Measurements from ENCODE around the gene DENND1B. TPM values are rescaled to one million over a fixed set of nuclear protein-coding genes. Genes with fewer than 3 reads are reported as not detected.
"Not testable (repeated sequence)": the region's sequence is repeated elsewhere in the genome, so short reads cannot be mapped to it uniquely, and the experiment has no call there.

The DENND1B gene
- total and polyA plus RNA-seq, 2 donors (not counting 1 experiment from before 2014, with no cell fraction given), result 5.5 to 8.4 TPM

DNA sequence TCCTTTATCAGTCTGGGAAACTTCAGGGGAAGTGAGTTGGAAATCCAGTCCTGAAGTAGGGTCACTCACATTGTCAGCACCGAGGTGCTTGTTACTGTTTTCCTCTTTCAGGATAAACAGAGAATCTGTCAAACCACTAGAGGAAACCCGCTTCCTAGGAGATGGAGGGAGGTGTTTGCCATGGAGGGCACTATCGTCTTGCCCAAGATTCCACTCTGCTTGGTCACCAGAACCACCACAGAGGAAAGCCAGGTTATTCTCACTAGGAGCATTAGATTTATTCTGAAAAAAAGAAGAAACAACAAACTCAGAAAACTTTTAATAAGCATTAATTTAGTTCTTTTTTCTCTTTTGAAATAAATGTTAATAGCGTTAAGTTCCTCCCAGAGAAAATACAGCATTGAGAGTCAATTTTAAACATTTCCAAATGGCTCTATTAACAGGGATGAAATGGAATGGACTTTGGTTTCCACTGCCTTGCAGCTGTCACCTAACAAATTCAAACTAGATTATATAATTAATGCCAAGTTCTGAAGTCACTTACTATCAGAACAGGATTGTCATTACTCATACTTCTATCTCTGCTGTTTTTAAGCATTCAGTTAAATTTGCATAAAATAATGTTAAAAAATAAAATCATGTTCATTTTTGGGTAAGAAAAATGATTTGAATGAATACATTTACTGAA lies 264.4 kb downstream of the DENND1B start:
- no peaks in the 10 kb centered on the region for H4K20me1 ChIP-seq (ENCODE audit: control insufficient read depth, extremely low read depth, insufficient read depth, low read length)
- H3K9me3 ChIP-seq (ENCODE audit: control insufficient read depth, insufficient read depth, low read depth, low read length), result no peaks in the 10 kb centered on the region
- no peaks in the 10 kb centered on the region for H3K79me2 ChIP-seq (ENCODE audit: control insufficient read depth, insufficient read depth, low read length)
- H3K4me3 ChIP-seq (replicated peaks in 1 of 4; ENCODE audit: control extremely low read depth in 1 of 4, insufficient read depth in 1 of 4, low read depth in 3 of 4, low read length in 4 of 4), result no peak overlapping the region
- H3K27me3 ChIP-seq (ENCODE audit: control insufficient read depth, insufficient read depth, low read length), result no peaks in the 10 kb centered on the region
- H3K27ac ChIP-seq (ENCODE audit: insufficient read depth, low read length), result no peak overlapping the region
- no peak for TF ChIP-seq EZH2 (IDR thresholded peaks at IDR 0.05; ENCODE audit: low read length, missing control alignments)
- TF ChIP-seq, protein P1, sequence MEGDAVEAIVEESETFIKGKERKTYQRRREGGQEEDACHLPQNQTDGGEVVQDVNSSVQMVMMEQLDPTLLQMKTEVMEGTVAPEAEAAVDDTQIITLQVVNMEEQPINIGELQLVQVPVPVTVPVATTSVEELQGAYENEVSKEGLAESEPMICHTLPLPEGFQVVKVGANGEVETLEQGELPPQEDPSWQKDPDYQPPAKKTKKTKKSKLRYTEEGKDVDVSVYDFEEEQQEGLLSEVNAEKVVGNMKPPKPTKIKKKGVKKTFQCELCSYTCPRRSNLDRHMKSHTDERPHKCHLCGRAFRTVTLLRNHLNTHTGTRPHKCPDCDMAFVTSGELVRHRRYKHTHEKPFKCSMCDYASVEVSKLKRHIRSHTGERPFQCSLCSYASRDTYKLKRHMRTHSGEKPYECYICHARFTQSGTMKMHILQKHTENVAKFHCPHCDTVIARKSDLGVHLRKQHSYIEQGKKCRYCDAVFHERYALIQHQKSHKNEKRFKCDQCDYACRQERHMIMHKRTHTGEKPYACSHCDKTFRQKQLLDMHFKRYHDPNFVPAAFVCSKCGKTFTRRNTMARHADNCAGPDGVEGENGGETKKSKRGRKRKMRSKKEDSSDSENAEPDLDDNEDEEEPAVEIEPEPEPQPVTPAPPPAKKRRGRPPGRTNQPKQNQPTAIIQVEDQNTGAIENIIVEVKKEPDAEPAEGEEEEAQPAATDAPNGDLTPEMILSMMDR (conservative IDR thresholded peaks at IDR 0.05 in 1 of 2, IDR thresholded peaks at IDR 0.05 in 1 of 2; ENCODE audit: low read depth in 1 of 2, low read length in 2 of 2), result no peak
- no peaks in the 10 kb centered on the region for H3K36me3 ChIP-seq (ENCODE audit: control insufficient read depth, insufficient read depth, low read length)
- H3K4me1 ChIP-seq (ENCODE audit: control insufficient read depth, extremely low read depth, insufficient read depth, low read length), result no peaks in the 10 kb centered on the region
- H2AFZ ChIP-seq (ENCODE audit: low read length), result no peak overlapping the region
- H3K9ac ChIP-seq (ENCODE audit: insufficient read depth, low read length), result no peak overlapping the region
- no peak for DNase-seq (ENCODE audit: low read depth in 2 of 2)
- H3K4me2 ChIP-seq (ENCODE audit: extremely low read depth, insufficient read depth, low read length), result no peak overlapping the region

DNA sequence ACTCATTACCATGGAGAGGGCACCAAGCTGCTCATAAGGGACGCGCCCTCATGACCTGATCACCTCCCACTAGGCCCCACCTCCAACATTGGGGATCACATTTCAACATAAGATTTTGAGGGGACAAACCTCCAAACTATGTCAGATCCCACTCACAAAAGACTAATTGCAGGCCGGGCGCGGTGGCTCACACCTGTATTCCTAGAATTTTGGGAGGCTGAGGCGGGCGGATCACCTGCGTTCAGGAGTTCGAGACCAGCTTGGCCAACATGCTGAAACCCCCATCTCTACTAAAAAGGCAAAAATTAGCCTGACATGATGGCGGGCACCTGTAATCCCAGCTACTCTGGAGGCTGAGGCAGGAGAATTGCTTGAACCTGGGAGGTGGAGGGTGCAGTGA lies 278.6 kb downstream of the DENND1B start:
- H4K20me1 ChIP-seq (ENCODE audit: control insufficient read depth, extremely low read depth, insufficient read depth, low read length), result no peaks in the 10 kb centered on the region
- H2AFZ ChIP-seq (ENCODE audit: low read length), result no peak overlapping the region
- no peak overlapping the region for H3K4me2 ChIP-seq (ENCODE audit: extremely low read depth, insufficient read depth, low read length)
- no peak overlapping the region for H3K4me3 ChIP-seq (replicated peaks in 1 of 4; ENCODE audit: control extremely low read depth in 1 of 4, insufficient read depth in 1 of 4, low read depth in 3 of 4, low read length in 4 of 4)
- H3K36me3 ChIP-seq (ENCODE audit: control insufficient read depth, insufficient read depth, low read length), result no peaks in the 10 kb centered on the region
- no peak overlapping the region for H3K27ac ChIP-seq (ENCODE audit: insufficient read depth, low read length)
- no peak overlapping the region for H3K9ac ChIP-seq (ENCODE audit: insufficient read depth, low read length)
- DNase-seq (ENCODE audit: low read depth in 2 of 2), result no peak
- TF ChIP-seq EZH2 (IDR thresholded peaks at IDR 0.05; ENCODE audit: low read length, missing control alignments), result no peak
- TF ChIP-seq, protein P1 (conservative IDR thresholded peaks at IDR 0.05 in 1 of 2, IDR thresholded peaks at IDR 0.05 in 1 of 2; ENCODE audit: low read depth in 1 of 2, low read length in 2 of 2), result no peak
- no peaks in the 10 kb centered on the region for H3K4me1 ChIP-seq (ENCODE audit: control insufficient read depth, extremely low read depth, insufficient read depth, low read length)
- no peaks in the 10 kb centered on the region for H3K79me2 ChIP-seq (ENCODE audit: control insufficient read depth, insufficient read depth, low read length)
- H3K9me3 ChIP-seq (ENCODE audit: control insufficient read depth, insufficient read depth, low read depth, low read length), result no peaks in the 10 kb centered on the region
- no peaks in the 10 kb centered on the region for H3K27me3 ChIP-seq (ENCODE audit: control insufficient read depth, insufficient read depth, low read length)

GRCh38 chr1:197491505-197491904 lies 283.8 kb downstream of the DENND1B start:
- not testable (repeated sequence) for H3K4me1 ChIP-seq (ENCODE audit: control insufficient read depth, extremely low read depth, insufficient read depth, low read length); H3K27me3 ChIP-seq (ENCODE audit: control insufficient read depth, insufficient read depth, low read length); H2AFZ ChIP-seq (ENCODE audit: low read length); DNase-seq (ENCODE audit: low read depth in 2 of 2); H4K20me1 ChIP-seq (ENCODE audit: control insufficient read depth, extremely low read depth, insufficient read depth, low read length); H3K4me2 ChIP-seq (ENCODE audit: extremely low read depth, insufficient read depth, low read length); H3K27ac ChIP-seq (ENCODE audit: insufficient read depth, low read length); H3K9me3 ChIP-seq (ENCODE audit: control insufficient read depth, insufficient read depth, low read depth, low read length); H3K36me3 ChIP-seq (ENCODE audit: control insufficient read depth, insufficient read depth, low read length); H3K4me3 ChIP-seq (replicated peaks in 1 of 4; ENCODE audit: control extremely low read depth in 1 of 4, insufficient read depth in 1 of 4, low read depth in 3 of 4, low read length in 4 of 4); H3K9ac ChIP-seq (ENCODE audit: insufficient read depth, low read length); H3K79me2 ChIP-seq (ENCODE audit: control insufficient read depth, insufficient read depth, low read length)

All from fibroblast of lung (primary cell).